Suprapubic skin (tissue), 4 donors: ENCODE results near the gene RXYLT1.

ENCODE experiments used
- CTCF ChIP-seq, 2 donors: fragments of 200-600 bp in 1 of 2; fragments of 450-650 bp in 1 of 2; sonication (generic) in 1 of 2; IDR thresholded peaks; one replicate each; pipeline ENCODE4 v1.5.1; 2016 to 2019; ENCODE audit warnings: antibody characterized with exemption in 2 of 2, mild to moderate bottlenecking in 1 of 2, moderate library complexity in 1 of 2
- POLR2A ChIP-seq, 2 donors: fragments of 450-650 bp; IDR thresholded peaks; one replicate each; pipeline ENCODE4 v1.6.1; 2017; ENCODE audit warnings: antibody characterized with exemption in 2 of 2, mild to moderate bottlenecking in 2 of 2, moderate library complexity in 2 of 2
- POLR2AphosphoS5 ChIP-seq, 3 donors: sonication (generic); formaldehyde crosslinking; IDR thresholded peaks; one replicate each; pipeline ENCODE4 v1.6.1; 2017; ENCODE audit warnings: antibody characterized with exemption in 3 of 3

GRCh38 chr12:63764481-63764880 is 15.2 kb upstream of the RXYLT1 start:
- TF ChIP-seq POLR2A (IDR thresholded peaks at IDR 0.05): no peak
- no peak for TF ChIP-seq CTCF (IDR thresholded peaks at IDR 0.05)
- no peak for TF ChIP-seq POLR2AphosphoS5 (IDR thresholded peaks at IDR 0.05)
